Panc1 (cell line): Measurements from ENCODE around the gene METAP1.

Experiments
- CTCF ChIP-seq: fragments of 450-650 bp; IDR thresholded peaks from 2 replicates; pipeline ENCODE4 v1.5.1; 2017; ENCODE audit warnings: mild to moderate bottlenecking
- REST ChIP-seq, 2 experiments: IDR thresholded peaks; 2 replicates each; pipeline ENCODE4 v1.6.1; 2011 to 2012; ENCODE audit warnings: low read depth in 2 of 2, control low read depth in 1 of 2, low read length in 1 of 2, mild to moderate bottlenecking in 1 of 2, moderate library complexity in 1 of 2; ENCODE audit not compliant: insufficient read depth in 1 of 2
- TCF7L2 ChIP-seq: IDR thresholded peaks from 2 replicates; pipeline ENCODE4 v1.6.1; 2011; ENCODE audit warnings: mild to moderate bottlenecking, low read depth, low read length, inconsistent platforms

- no peak for TF ChIP-seq CTCF
- TF ChIP-seq TCF7L2, result no peak
- no peak for TF ChIP-seq REST (IDR thresholded peaks at IDR 0.05; ENCODE audit: insufficient read depth in 1 of 2, low read depth in 2 of 2, low read length in 1 of 2)
These were observed 7.8 kb upstream of the METAP1 start for GRCh38 chr4:98987720-98988119.
